HG03060 (cell line): ENCODE results near the gene MACC1.
"Not testable (repeated sequence)": the region's sequence is repeated elsewhere in the genome, so short reads cannot be mapped to it uniquely, and the experiment has no call there.

Experiments
- ATAC-seq: cut with Tn5 transposase; IDR thresholded peaks from one replicate; pipeline ENCODE4 v1.9.1; 2021; ENCODE audit warnings: low read depth, moderate number of reproducible peaks; ENCODE audit not compliant: unreplicated experiment

The MACC1 gene

DNA sequence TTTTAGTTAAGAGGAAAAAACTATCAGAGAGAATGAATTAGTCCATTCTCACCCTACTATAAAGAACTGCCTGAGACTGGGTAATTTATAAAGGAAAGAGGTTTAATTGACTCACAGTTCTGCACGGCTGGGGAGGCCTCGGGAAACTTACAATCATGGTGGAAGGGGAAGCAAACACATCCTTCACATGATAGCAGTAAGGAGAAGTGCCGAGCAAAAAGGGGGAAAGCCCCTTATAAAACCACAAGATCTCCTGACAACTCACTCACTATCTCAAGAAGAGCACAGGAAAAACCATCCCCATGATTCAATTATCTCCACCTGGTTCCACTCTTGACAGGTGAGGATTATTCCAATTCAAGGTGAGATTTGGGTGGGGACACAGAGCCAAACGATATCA lies 29.3 kb downstream of the MACC1 start:
- ATAC-seq = not testable (repeated sequence)

DNA sequence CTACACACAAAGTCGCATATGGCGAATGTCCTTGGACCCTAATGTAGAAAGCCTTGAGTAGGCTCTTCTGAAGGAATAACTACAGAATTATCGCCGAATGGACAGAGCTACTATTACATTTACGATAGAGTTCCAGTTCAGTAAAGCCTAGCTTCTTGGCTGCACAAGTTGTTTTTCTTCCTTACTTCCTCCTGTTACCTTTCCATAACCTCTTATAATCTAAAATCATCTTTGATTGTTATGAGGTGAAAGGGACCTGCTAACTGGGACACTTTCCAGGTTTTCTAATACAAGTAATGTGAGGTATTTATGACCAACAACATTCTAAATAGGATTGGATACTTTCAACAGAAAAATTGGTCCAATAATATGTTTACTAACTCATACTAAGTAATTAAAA lies 31.2 kb downstream of the MACC1 start:
- ATAC-seq = no peak

DNA sequence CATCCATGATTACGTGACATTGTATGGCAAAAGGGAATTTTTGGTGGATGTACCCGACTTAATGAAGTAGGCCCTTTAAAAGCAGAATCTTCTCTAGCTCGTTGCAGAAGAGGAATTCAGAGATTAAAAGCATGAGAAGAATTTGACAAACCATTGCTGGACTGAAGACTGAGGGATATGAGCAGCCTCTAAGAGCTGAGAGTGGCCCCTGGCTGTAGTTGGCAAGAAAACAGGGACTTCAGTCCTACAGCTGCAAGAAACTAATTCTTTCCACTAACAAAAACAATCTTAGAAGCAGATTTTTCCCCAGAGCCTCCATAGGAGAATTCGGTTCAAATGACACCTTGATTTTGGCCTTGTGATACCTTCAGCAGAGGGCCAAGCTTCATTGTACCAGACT lies 34.1 kb downstream of the MACC1 start:
- ATAC-seq = no peak

DNA sequence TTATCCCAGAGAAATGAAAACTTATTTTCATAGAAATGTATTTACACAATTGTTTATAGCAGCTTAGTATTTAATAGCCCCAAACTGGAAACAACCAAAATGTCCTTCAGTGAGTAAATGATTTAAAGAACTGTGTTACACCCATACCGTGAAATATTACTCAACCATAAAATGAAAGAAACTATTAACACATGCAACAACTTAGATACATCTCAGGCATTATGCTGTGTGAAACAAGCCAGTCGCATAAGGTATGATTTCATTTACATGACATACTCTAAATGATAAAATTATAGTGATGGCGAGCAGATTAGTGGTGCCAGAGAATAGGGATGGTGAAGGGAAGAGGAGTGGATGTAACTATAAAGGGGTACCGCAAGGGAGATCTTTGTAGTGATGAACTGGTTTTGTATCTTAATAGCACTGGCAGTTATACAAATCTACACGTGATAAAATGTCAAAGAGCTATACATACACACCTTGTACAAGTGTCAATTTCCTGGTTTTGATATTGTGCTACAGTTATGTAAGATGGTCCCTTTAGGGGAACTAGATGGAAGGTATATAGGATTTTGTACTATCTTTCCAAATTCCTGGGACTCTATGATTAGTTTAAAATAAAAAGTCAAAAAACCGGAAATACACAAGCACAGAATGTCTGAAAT lies 40.5 kb downstream of the MACC1 start:
- no peak for ATAC-seq

DNA sequence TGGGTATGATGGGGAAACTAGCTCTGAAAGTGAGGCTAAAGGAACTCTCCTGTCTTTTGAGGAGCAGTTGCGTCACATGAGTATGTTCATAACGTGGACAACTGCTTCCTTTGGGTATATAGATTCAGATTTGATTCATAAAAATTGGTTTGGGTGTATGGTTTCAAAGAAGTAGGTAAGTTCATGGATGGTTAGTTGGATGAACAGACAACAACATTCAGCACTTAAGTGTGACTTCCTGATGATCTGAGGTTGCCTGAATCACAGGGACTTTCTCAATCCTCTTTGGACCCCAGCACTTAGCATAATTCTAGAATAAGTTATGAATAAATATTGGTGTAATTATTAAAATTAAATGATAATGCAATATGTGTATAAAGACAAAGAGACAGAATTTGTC lies 43.4 kb downstream of the MACC1 start:
- no peak for ATAC-seq

DNA sequence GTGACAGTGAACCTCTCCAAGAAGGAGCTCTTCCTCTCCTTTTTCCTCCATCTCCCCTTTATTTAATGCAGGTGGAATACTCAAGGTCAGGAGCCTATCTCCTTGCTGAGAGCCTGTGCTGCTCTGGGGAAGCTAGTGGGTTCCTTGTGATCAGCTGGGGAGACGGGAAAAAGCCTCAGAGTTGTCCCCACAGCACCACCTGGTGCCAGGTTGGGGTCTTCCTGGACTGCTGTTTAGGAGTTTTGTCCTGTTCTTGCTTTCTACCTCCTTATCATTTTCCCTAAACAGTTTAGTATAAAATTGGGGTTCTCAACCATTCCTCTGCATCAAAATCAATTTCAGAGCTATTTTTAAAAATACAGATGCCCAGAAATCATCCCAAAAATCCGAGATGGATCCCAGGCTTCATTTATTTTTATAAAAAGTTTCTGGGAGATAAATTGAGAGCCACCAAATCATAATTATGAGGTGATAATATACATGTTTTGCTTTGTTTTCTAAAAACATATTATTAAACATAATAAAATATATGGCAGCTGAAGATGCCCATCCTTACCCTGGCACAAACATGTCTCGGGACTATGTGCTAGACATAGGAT lies 44.3 kb downstream of the MACC1 start:
- no peak for ATAC-seq

DNA sequence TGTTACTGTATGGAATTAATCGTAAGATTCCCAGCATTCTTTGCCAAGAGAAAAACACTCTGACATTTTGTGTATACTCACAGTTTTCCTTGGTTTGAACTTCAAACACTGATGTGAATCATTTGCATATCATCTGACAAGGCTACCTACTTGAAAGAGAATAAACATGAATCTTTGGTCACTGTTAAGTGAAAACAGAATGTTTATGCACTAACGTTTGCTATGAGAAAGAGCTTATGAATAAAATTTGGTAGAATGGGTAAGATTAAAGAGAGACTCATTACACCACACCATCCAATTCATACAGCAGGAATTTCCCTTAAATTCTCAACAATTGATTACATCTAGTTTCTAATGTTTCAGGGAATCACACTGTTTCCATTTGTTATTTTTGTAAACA lies 46.6 kb downstream of the MACC1 start:
- ATAC-seq = no peak

DNA sequence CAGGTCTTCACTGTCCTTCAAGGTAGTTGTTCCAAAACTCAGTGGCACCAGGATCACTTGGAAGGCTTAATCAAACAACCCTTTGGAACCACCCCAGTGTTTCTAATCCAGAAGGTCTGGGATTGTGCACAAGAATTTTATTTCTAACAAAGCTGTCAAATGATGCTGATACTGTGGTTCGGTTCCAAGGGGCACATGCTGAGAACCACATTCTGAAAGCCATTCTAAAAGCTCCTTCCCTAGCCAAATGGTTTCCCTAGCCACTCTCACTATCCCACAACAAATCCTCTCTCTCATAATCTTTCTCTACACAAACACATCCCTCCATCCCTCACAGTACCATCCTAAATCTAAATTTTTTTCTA lies 52.1 kb downstream of the MACC1 start:
- ATAC-seq = no peak

DNA sequence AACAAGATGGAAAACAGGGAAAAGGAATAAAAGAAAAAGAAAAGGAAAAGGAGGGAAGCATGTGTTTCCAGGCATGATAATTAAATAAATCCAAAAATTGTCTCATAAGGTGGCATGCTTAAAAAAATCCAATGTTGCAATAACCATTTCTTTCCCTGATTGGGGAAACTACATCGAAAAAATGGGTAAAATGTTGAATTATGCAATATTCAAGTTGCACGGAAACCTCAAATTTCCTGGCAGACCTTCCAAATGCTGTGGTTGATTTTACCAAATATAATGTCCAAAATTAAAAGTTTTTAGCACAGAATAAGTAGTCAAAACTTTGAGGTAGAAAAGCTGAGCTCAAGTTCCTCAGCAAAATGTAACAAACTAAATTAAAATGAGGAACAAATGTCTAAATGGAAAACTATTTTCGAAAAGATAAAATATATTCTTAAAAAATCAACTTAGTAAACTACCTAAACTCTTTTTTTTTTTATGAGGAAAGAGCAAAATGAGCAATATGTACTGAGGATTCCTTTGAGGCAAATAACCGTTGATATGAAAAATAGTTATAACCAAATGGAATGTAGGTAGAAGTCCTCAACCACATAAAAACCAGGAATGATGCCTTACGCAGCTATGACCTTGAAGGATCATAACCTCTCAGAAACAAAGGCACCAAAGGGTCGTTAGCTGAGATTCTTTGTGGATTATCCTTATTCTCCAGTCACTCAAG lies 52.6 kb downstream of the MACC1 start:
- no peak for ATAC-seq

DNA sequence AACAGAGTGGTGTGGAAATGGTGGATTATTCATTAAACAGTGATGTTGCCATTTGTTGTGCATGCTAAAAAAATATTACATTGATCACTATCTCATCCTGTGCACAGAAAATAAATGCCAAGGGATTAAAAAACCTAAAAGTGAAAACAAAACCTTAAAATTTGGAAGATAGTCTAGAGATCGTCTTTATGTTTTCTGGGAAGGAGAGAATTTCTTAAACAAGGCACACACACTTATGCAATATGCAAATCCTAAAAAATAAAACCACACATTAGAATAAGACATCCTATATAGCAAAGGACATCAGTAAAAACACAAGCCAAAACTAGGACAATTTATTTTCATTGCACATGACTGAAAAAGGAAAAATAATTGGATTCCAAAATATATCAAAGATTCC lies 54.5 kb downstream of the MACC1 start:
- ATAC-seq = no peak

DNA sequence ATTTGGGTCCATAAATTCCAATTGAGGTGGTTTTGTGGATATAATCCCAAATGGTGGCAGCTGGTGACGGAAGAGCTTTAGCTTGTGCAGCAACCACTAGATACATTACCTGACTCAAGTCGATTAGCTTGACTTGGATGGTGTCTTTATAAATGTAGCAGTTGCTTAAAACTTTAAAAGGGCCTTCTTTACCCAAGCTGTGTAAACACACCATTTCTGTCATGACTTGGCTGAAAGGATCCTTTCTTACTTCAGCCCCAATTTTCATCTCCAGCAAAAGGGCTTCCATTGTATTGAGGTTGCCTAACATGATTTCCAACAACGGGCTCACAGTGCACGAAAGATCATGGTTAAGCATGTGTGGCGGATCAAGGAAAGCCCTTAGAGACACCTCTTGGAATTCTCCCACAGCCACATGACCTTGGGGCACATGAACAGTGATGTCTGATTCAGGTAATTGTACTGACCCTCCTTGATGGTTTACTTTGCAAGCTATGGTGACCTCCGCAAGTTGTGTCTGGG lies 57.9 kb downstream of the MACC1 start:
- no peak for ATAC-seq

DNA sequence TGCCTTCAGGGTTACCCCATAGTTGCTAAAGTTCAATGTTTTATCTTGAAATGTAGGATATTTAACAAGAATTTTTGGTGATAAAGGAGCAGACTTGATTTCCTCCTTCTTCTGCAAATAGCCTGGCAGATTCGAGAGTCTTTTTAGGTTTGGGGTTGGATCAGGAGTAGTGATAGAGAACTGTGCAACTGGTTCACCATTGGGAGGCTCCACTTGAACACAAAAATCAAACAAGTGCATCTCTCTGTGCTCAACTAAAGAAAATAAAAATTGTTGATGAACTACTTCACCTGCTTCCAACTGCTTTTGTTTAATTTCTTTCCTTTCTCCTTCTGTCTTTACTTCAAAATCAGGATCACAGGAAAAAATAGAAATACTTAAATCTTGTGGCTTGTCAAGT lies 58.5 kb downstream of the MACC1 start:
- no peak for ATAC-seq

DNA sequence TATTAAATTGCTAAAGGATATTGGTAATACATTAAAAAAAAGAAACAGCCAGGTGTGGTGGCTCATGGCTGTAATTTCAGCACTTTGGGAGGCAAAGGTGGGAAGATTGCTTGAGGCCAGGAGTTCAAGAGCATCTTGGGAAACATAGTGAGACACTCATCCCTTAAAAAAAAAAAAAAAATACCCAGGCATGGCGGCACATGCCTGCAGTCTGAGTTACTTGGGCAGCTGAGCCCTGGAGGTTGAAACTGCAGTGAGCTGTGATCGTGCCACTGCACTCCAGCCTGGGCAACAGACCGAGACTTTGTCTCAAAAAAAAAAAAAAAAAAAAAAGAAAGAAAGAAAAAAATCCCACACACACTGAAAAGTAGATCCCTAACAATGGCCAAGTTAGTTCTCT lies 59.7 kb downstream of the MACC1 start:
- no peak for ATAC-seq

DNA sequence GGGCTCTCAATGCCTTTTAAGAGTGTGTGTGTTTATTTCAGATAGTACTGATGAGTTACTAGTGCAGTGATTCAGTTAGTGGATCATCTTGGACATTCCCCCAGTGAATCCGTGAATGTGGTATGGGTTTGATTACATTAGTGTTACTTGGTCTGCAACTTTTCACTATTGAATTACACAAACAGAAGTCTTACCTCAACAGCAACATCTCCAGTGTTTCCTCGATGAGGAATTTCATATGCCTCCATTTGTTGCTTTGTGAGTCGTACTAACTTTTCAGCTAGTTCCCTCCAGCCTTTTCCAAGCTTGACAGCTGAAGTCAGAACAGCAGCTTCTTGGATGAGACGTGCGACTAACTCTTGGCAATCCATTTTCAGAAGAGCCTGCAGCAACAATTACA lies 63.2 kb downstream of the MACC1 start:
- ATAC-seq = no peak

DNA sequence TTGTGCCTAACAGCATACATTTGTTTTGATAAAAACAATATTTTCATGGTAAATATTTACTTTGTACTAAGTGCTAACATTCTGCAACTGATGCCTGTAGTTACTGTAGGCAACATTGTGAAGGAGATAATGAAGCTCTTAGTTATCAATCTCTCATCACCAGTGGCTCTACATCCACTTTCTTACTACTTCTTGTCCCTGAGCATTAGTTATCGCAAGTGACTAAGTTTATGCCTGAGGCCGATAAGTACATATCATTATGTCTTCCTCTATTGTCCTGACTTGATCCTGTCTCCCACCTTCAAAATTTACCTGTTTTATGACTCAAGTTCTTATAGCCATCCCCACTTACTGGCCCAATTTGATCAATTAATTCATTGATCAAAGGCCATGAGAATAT lies 63.6 kb downstream of the MACC1 start:
- ATAC-seq = no peak

DNA sequence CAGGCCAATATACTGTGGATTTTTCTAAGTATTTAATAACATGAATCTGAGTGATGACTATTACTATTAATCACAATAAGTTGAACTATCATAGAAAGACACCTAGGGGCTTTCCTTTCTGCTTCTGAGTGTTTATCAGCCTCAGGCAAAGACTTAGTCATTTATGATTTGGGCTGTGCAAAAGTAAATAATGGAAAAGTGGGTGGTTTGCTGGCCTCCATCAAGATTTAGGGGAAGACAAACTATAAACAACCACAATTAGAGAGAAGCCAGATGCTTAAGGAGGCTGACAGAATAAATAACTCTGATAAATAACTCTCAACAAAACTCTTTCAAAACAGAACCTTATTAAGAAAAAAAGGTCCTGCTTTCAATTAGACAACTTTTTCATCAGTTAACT lies 64.7 kb downstream of the MACC1 start:
- no peak for ATAC-seq

DNA sequence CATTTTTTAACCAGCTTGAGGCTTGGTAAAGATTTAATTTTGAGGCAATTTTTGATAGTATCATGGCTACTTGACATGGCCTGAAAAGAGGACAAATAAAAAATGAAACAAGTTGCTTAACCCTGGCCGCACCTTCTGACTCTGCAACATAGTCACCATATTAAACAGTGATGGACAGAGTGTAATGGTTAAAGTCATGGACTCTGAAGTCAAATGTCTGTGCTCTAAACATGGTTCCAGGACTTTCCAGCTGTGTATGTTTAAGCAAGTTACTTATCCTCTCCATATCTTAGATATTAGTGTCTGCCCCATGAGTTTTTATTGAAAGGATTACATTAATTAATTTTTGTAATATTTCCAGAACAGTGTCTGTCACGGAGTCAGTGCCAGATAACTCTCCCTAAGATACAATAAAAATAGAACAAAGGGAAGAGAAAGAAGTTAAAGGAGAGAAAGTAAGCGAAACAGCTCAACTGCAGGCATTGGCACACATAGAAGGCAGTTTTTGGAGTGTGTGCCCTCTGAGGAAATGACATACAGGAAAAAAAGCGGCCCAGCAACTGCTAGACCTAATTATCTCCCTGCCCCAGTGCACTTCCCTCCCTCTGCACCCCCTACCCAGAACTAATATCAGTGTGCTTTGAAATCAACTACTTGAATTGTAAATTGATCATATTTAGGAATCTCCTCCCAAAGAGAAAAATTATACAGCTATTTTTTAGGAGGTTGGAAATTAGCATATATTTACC lies 65.3 kb downstream of the MACC1 start:
- ATAC-seq = no peak

DNA sequence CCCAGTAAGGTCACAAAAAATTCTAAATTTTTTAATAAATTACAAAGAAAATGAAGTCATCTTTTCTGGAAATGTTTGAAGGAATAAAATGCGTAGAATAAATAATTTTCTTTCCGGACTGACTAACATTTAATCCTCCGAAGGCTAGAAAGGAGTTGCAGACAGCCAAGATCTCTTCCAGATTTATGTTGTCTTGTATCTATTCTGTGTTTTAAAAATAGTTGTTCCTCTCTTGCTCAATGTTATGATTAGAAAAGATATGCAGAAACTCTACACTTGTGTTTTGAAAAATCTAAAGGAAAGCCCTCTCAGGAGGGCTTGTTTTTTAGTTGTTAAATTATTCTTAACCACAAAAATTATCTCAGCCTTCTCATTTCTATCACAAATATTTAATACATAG lies 70.7 kb downstream of the MACC1 start:
- ATAC-seq = no peak

DNA sequence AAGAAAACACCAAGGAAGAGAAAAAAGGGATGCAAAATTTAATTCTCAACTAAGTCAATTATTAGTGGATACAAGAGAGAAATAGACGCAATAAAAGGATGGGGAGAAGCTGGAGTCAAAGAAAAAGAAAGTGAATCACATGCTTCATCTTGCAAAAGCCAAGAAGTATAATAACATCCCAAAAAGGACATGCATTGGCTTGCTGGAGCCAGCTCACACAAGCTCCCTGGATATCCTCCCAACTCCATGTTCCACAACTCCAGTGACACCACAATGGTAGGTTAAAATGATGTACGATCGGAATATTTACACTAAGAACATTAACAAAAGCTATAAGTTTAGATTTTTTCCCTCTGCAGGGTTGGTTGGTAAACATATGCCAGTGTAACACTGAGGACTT lies 72.4 kb downstream of the MACC1 start:
- ATAC-seq = no peak

DNA sequence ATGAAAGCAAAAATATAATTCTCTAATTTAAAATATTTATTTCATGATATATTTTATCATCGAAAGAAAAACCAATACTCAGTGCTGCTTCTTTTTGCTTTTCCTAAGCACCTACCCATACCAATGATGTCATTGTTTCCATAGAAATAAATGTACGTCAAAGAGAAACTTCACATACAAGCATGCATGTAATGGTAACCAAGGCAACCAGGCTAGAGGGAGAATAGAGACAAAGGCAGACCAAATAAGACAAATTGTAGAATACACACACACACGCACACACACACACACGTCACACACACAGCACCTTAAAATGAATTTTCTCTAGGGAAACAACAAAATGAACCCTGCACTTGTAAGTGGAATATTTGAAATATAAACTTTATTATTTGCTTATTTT lies 75.5 kb downstream of the MACC1 start:
- ATAC-seq = no peak

DNA sequence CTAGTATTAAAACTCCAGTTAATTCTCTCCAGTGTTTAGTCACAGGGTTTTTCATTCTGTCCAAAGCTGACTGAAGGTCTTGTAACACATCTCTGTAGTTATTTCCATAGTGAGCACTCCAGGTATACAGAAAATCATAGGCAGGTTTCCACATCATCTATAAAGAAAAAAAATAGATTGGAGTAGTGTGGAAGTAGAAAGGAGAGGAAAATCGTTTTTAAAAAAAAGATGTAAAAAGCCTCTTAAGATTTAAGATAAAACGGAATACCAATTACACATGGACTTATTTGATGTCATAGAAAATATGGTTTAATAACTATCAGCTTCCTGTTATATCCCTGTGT lies 76.2 kb downstream of the MACC1 start:
- ATAC-seq = no peak
